K562 (cell line): ENCODE data around the gene MYO1A. TPM values are rescaled to one million over a fixed set of nuclear protein-coding genes. Genes with fewer than 3 reads are reported as not detected.

Source experiments
- DDX20 ChIP-seq: fragments of 450-650 bp; IDR thresholded peaks from 2 replicates; pipeline ENCODE4 v1.6.1; 2016; ENCODE audit warnings: missing genetic modification characterization, low read depth, mild to moderate bottlenecking, missing compliant biosample characterization, moderate library complexity
- EP400 ChIP-seq: fragments of 450-650 bp; IDR thresholded peaks from 2 replicates; pipeline ENCODE4 v1.6.1; 2017; ENCODE audit warnings: antibody characterized with exemption, mild to moderate bottlenecking, moderate library complexity
- GATAD2A ChIP-seq: fragments of 450-650 bp; IDR thresholded peaks from 2 replicates; pipeline ENCODE4 v1.6.1; 2017
- GTF2B ChIP-seq: IDR thresholded peaks from 2 replicates; pipeline ENCODE4 v1.6.1; 2011; ENCODE audit not compliant: insufficient read length; ENCODE audit errors: extremely low read depth
- MCM5 ChIP-seq: fragments of 450-650 bp; IDR thresholded peaks from 2 replicates; pipeline ENCODE4 v1.6.1; 2016; ENCODE audit warnings: low read depth
- MGA ChIP-seq: fragments of 450-650 bp; IDR thresholded peaks from 2 replicates; pipeline ENCODE4 v1.6.1; 2016; ENCODE audit warnings: mild to moderate bottlenecking, moderate library complexity
- MITF ChIP-seq: IDR thresholded peaks from 2 replicates; pipeline ENCODE4 v1.6.1; 2014; ENCODE audit warnings: antibody characterized with exemption
- NR2C2 ChIP-seq, 2 experiments: fragments of 200-800 bp in 1 of 2; sonication (Bioruptor generic) in 1 of 2; sonication (generic) in 1 of 2; formaldehyde crosslinking in 1 of 2; IDR thresholded peaks; 2 replicates each; pipeline versions ENCODE4 v1.6.1 to v1.8.0; 2016 to 2022; ENCODE audit warnings: mild to moderate bottlenecking in 1 of 2, missing compliant biosample characterization in 1 of 2, missing genetic modification characterization in 1 of 2, missing genetic modification reagents in 1 of 2
- PRMT5 ChIP-seq: sonication (generic); formaldehyde crosslinking; IDR thresholded peaks from 2 replicates; pipeline ENCODE4 v1.5.0; 2020; ENCODE audit warnings: missing genetic modification reagents
- RAD21 ChIP-seq, 2 experiments: fragments of 250-450 bp in 1 of 2; fragments of 450-650 bp in 1 of 2; sonication (Bioruptor Pico) in 1 of 2; formaldehyde crosslinking in 1 of 2; IDR thresholded peaks in 1 of 2; conservative IDR thresholded peaks in 1 of 2; 2 replicates each; pipeline versions ENCODE4 v1.4.0 to v1.8.0; 2020 to 2022; ENCODE audit warnings: mild to moderate bottlenecking in 2 of 2, moderate library complexity in 1 of 2
- USF1 ChIP-seq: sonication (generic); formaldehyde crosslinking; IDR thresholded peaks from 2 replicates; pipeline ENCODE4 v1.9.0; 2022; ENCODE audit warnings: mild to moderate bottlenecking, missing genetic modification reagents
- polyA plus RNA-seq, 8 experiments: library from polyadenylated mRNA; depleted of rRNA in 4 of 8; stranded (reverse) in 5 of 8; unstranded in 3 of 8; fragments of >200 nt; fragmentation: Nextera tagmentation in 2 of 8; fragmentation: Illumina TruSeq in 1 of 8; extraction: Ambion mirVana in 2 of 8; extraction: Trizol in 1 of 8; gene quantifications; 2 replicates each; pipeline versions ENCODE4 v1.2.1 to v1.2.3, GENCODE V29; 2011 to 2014; ENCODE audit warnings: inconsistent platforms in 1 of 8, missing spikeins in 1 of 8
- total RNA-seq, 7 experiments: library from RNA; depleted of rRNA in 6 of 7; stranded (reverse); fragments of >200 nt in 6 of 7; fragmentation: Illumina TruSeq in 2 of 7; extraction: Trizol in 2 of 7; gene quantifications; 2 replicates each; pipeline versions ENCODE4 v1.2.1 to v1.2.3, GENCODE V29; 2011 to 2021; ENCODE audit warnings: low replicate concordance in 1 of 7

MYO1A gene
- total and polyA plus RNA-seq, 9 of the 15 experiments (the other 6 are each of a cell fraction or from before 2014, with no cell fraction given): 0.03 to 0.29 (median 0.14) TPM; not detected in 2

GRCh38 chr12:57088354-57089270, 38.7 kb upstream of the MYO1A start, which contains the start of gene NAB2 (continued):
- no peak for TF ChIP-seq NR2C2 (CRISPR knock-in tag; IDR thresholded peaks at IDR 0.05)
- TF ChIP-seq NR2C2 (tag; IDR thresholded peaks at IDR 0.05): 0 out of 2 replicates have a peak, but pooled peaks have one; percentile 32
- TF ChIP-seq GATAD2A: peak; percentile 50; the same call in 1 of the 2 replicates
- TF ChIP-seq DDX20 (tag): no peak
- TF ChIP-seq GTF2B: no peak
- TF ChIP-seq MGA: peak; percentile 96
- TF ChIP-seq MCM5: no peak
- TF ChIP-seq RAD21 (CRISPR knock-in tag; conservative IDR thresholded peaks at IDR 0.05 in 1 of 2, IDR thresholded peaks at IDR 0.05 in 1 of 2): no peak
- TF ChIP-seq PRMT5: no peak
- TF ChIP-seq MITF: peak; percentile 68; the same call in 1 of the 2 replicates
- peak; percentile 87 for TF ChIP-seq USF1 (CRISPR knock-in tag)
- TF ChIP-seq EP400: peak; percentile 69; the same call in 1 of the 2 replicates
